GM19193 (cell line): ENCODE data around the gene AVPI1.

Experiments
- POLR2A ChIP-seq: IDR thresholded peaks from 4 replicates; pipeline ENCODE4 v1.6.1; 2011; ENCODE audit not compliant: insufficient read depth, insufficient read length; ENCODE audit errors: extremely low read depth

The AVPI1 gene, protein sequence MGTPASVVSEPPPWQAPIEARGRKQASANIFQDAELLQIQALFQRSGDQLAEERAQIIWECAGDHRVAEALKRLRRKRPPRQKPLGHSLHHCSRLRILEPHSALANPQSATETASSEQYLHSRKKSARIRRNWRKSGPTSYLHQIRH

GRCh38 chr10:97686962-97687784, at the start of gene AVPI1:
AVPI1 (minus strand) TSS chr10:97687241; CDS start chr10:97679905, 7,336 bp downstream.
- TF ChIP-seq POLR2A, result peak; percentile 45

- no peak for TF ChIP-seq POLR2A
Observed at GRCh38 chr10:97736403-97736901, 49.4 kb upstream of the AVPI1 start.

- no peak for TF ChIP-seq POLR2A
Observed at GRCh38 chr10:97734021-97734420, 47.0 kb upstream of the AVPI1 start.

DNA sequence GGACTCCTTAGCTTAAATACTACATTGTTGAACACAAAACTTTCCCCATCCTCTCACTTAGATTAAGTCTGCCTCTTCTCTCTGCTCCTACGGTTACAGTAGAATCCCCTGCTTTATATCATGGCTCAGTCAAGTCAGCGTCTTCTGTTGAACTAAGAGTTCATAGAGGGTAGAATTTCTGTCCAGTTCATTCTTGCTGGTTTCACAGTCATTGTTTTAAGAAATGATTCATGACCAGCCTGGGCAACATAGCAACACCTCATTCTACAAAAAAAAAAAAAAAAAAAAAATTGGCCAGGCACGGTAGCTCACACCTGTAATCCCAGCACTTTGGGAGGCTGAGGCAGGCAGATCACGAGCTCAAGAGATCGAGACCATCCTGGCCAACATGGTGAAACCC, 46.2 kb upstream of the AVPI1 start:
- TF ChIP-seq POLR2A, result no peak

DNA sequence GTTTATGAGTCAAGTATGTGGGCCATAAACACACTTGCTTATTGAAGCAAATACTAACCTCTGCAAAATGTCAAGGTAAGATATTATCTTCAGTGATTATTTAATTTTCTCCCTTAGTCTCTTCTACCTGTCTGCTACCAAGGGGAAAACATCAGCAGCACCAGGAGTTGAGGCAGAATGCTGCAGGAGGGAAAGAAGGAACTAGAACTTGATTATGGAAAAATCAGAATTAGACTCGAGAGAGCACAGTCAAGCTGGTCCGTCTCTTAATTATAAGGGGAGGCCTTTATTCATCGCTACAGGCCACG, 45.0 kb upstream of the AVPI1 start:
- TF ChIP-seq POLR2A, result no peak

- TF ChIP-seq POLR2A, result no peak
Observed at GRCh38 chr10:97731346-97732051, 44.5 kb upstream of the AVPI1 start.

DNA sequence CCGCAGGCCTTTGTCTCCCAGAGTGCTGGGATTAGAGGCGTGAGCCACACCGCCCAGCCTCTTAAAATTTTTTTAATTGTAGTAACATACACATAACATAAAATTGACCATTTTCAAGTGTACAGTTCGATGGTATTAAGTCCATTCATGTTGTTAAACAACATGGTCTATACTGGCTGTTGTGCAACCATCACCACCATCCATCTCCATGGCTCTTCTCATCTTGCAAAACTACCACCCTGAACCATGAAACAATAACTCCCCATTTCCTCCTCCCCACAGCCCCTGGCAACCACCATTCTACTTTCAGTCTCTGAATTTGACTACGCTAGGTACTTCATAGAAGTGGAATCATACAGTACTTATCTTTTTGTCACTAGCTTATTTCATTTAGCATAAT, 42.0 kb upstream of the AVPI1 start:
- no peak for TF ChIP-seq POLR2A

DNA sequence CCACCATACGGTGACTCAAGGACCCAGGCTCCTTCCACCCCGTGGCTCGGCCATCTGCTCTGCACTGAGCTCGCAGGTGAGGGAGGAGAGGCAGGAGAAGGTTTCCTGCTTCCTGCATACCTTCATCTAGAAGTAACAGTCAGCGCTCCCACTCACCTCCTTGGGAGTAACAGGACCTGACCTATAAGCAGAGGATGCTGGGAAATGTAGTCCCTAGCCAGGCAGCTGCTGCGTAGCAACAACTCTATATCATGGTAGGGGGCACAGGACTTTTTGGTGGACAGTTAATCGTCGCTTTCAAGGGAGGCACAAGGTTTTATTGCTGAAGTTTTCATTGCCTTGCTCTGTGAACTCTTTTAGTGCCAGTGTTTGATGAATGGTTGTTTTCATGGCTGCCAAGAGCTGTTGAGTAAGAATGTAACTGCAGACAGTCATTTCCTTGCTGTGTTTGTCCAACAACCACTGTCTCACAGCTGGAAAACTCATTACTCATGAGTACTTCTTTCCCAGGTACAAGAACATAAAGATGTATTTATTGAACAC, 39.7 kb upstream of the AVPI1 start:
- no peak for TF ChIP-seq POLR2A

- TF ChIP-seq POLR2A, result no peak
Observed at GRCh38 chr10:97724341-97724941, 37.4 kb upstream of the AVPI1 start.

DNA sequence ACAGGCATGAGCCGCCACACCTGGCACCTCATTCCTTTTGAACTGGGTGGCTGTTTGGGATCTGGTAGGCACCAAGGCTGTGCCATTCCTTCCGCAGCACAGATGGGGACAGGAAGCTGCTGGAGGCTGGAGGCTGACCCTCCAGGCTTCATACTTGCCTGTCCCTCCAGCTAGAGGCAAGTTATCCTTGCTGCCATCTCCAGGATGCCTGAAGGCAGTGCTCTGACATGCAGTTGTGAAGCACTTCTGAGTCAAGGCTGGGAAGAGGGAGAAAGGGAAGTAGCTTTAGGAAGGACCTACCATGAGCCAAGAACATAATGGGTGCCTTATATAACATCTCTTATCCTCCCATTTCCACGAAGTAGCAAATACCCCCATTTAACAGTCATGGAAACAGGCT, 36.0 kb upstream of the AVPI1 start:
- no peak for TF ChIP-seq POLR2A

GRCh38 chr10:97721871-97722780, 35.1 kb upstream of the AVPI1 start:
- no peak for TF ChIP-seq POLR2A

DNA sequence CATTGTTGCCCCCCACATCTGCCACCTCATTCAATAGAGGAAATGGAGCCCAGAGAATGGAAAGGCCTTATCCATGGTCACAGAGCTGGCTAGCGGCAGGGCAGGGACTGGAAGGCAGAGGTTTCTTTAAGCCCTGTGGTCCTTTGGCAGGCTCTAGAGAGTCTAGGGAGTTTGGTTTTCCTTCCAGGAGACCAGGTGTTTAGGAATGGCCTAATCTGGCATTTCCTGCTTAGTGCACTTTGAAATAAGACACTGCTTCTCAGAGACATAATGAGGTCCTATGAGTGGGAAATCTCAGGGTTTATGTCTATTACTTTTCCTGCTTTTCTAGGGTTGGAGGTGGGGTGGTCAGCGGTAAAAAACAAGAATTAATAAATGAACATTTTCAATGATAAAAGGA, 32.6 kb upstream of the AVPI1 start:
- TF ChIP-seq POLR2A, result no peak

DNA sequence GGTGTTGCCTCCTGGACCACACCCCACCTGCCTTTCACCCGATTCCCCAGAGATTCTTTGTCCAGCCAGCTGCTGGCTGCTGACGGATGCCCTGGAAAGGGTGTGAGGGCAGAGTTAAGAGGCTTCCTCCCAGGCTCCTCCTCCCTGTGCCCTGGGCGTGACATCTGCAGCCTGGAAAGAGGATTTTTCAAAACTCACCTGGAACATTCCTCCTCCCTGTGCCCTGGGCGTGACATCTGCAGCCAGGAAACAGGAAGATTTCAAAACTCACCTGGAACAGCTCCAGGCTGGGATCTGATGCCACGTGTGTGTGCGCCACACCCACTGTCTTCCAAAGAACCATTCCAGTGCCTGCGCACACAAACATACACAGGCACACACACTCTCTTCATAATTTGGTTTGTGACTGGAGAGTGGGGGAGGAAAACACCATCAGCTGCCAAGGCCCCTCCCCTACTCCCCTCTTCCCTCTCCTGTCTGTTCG, 31.7 kb upstream of the AVPI1 start:
- no peak for TF ChIP-seq POLR2A

- no peak for TF ChIP-seq POLR2A
Observed at GRCh38 chr10:97718178-97718577, 31.1 kb upstream of the AVPI1 start.

GRCh38 chr10:97717627-97718026, 30.6 kb upstream of the AVPI1 start:
- no peak for TF ChIP-seq POLR2A
